ENCODE results near the gene PPID. TPM values are rescaled to one million over a fixed set of nuclear protein-coding genes. Genes with fewer than 3 reads are reported as not detected.

The PPID gene
- total and polyA plus RNA-seq, 9 of the 15 experiments (the other 6 are each of a cell fraction or from before 2014, with no cell fraction given), result 46.5 to 160 (median 98.6) TPM

GRCh38 chr4:158769175-158769921 lies 46.2 kb upstream of the PPID start (continued):
- peak; percentile 51 for TF ChIP-seq CHD1 (IDR thresholded peaks at IDR 0.05; ENCODE audit: low read length)
- 0 out of 2 replicates have a peak, but pooled peaks have one; percentile 24 for TF ChIP-seq ZNF511 (CRISPR knock-in tag; IDR thresholded peaks at IDR 0.05)
- no peak for TF ChIP-seq ZZZ3 (IDR thresholded peaks at IDR 0.05)
- peak; percentile 80 for TF ChIP-seq RBBP5 (IDR thresholded peaks at IDR 0.05; ENCODE audit: borderline replicate concordance, insufficient read depth, low read length, poor library complexity, severe bottlenecking)
- 0 out of 2 replicates have a peak, but pooled peaks have one; percentile 30 for TF ChIP-seq GATAD2A (IDR thresholded peaks at IDR 0.05)
- no peak for TF ChIP-seq GTF2B (IDR thresholded peaks at IDR 0.05; ENCODE audit: extremely low read depth, insufficient read length)
- TF ChIP-seq MAZ (CRISPR knock-in tag; conservative IDR thresholded peaks at IDR 0.05 in 1 of 2, IDR thresholded peaks at IDR 0.05 in 1 of 2), result peak in 1 of 2 experiments; percentile 36; a peak in 1 of 4 replicates
- no peak for TF ChIP-seq SUPT5H (IDR thresholded peaks at IDR 0.05)
- TF ChIP-seq TRIM24 (IDR thresholded peaks at IDR 0.05), result no peak
- peak; percentile 22; the same call in 1 of the 2 replicates for TF ChIP-seq ZNF395 (CRISPR knock-in tag; IDR thresholded peaks at IDR 0.05)
- peak; percentile 39; the same call in 1 of the 2 replicates for TF ChIP-seq FOXK1 (CRISPR knock-in tag; IDR thresholded peaks at IDR 0.05; ENCODE audit: borderline replicate concordance)
- TF ChIP-seq MAFF (IDR thresholded peaks at IDR 0.05; ENCODE audit: low read length), result no peak
- peak; percentile 55; the same call in 1 of the 2 replicates for TF ChIP-seq NKRF (IDR thresholded peaks at IDR 0.05; ENCODE audit: borderline replicate concordance)
- TF ChIP-seq ETV5 (CRISPR knock-in tag; IDR thresholded peaks at IDR 0.05; ENCODE audit: low read depth), result peak; percentile 46; the same call in 1 of the 2 replicates
- TF ChIP-seq ZNF23 (CRISPR knock-in tag; IDR thresholded peaks at IDR 0.05), result no peak
- peak; percentile 41; the same call in 1 of the 2 replicates for TF ChIP-seq SMARCE1 (IDR thresholded peaks at IDR 0.05)
- no peak for TF ChIP-seq ZBTB43 (CRISPR knock-in tag; IDR thresholded peaks at IDR 0.05)
- no peak for TF ChIP-seq ZNF212 (CRISPR knock-in tag; IDR thresholded peaks at IDR 0.05)
- no peak for TF ChIP-seq POLR2AphosphoS2 (IDR thresholded peaks at IDR 0.05; ENCODE audit: low read length)
